AG04450 (cell line): ENCODE results near the gene TFAP2B. TPM values are rescaled to one million over a fixed set of nuclear protein-coding genes. Genes with fewer than 3 reads are reported as not detected.

ENCODE experiments used
- CTCF ChIA-PET: fragments of 300-600, 350-600 bp; formaldehyde crosslinking; extraction: SDS; loops from one replicate; lab custom pipeline; 2022; ENCODE audit warnings: antibody characterized with exemption, inconsistent platforms; lab: Charles Lee
- POLR2A ChIA-PET: fragments of 350-600 bp; formaldehyde crosslinking; extraction: SDS; loops from one replicate; lab custom pipeline; 2021; ENCODE audit warnings: antibody characterized with exemption, inconsistent platforms; lab: Yijun Ruan, JAX
- DNase-seq: peaks from one replicate; pipeline ENCODE4 v3.0.0-alpha.2; 2011; ENCODE audit warnings: low read depth, low spot score
- H3K27ac ChIP-seq: one replicate; pipeline ENCODE4 v1.5.1; 2012; ENCODE audit warnings: low read depth, low read length, control low read depth
- H3K27me3 ChIP-seq: one replicate; pipeline ENCODE4 v1.6.0; 2012; ENCODE audit warnings: low read length; ENCODE audit not compliant: control insufficient read depth, insufficient read depth
- H3K4me3 ChIP-seq: 2 replicates; pipeline ENCODE4 v1.5.1; 2011; ENCODE audit warnings: mild to moderate bottlenecking, low read depth, low read length, control low read depth
- H3K9me3 ChIP-seq: 2 replicates; pipeline ENCODE4 v1.5.1; 2012; ENCODE audit warnings: low read length; ENCODE audit not compliant: control insufficient read depth, insufficient read depth
- polyA plus RNA-seq: library from polyadenylated mRNA; depleted of rRNA; stranded (reverse); fragments of >200 nt; gene quantifications from 2 replicates; pipeline ENCODE4 v1.2.3, GENCODE V29; 2011; rRNA removed
- TF ChIP-seq, protein P1 (sequence below): IDR thresholded peaks from 2 replicates; pipeline ENCODE4 v1.5.1; 2011; ENCODE audit warnings: low read depth, low read length, control low read depth, inconsistent platforms

The TFAP2B gene
- polyA plus RNA-seq, 1 experiment: not detected

GRCh38 chr6:50889935-50890334 lies 71.3 kb downstream of the TFAP2B start:
- Histone ChIP-seq H3K4me3 (no peak overlapping the region), H3K27ac (no peak overlapping the region), H3K27me3 (no peaks in the 10 kb centered on the region), H3K9me3 (no peaks in the 10 kb centered on the region; the same call in 1 of the 2 replicates)
- TF ChIP-seq, protein P1, sequence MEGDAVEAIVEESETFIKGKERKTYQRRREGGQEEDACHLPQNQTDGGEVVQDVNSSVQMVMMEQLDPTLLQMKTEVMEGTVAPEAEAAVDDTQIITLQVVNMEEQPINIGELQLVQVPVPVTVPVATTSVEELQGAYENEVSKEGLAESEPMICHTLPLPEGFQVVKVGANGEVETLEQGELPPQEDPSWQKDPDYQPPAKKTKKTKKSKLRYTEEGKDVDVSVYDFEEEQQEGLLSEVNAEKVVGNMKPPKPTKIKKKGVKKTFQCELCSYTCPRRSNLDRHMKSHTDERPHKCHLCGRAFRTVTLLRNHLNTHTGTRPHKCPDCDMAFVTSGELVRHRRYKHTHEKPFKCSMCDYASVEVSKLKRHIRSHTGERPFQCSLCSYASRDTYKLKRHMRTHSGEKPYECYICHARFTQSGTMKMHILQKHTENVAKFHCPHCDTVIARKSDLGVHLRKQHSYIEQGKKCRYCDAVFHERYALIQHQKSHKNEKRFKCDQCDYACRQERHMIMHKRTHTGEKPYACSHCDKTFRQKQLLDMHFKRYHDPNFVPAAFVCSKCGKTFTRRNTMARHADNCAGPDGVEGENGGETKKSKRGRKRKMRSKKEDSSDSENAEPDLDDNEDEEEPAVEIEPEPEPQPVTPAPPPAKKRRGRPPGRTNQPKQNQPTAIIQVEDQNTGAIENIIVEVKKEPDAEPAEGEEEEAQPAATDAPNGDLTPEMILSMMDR: no peak
- no peak for DNase-seq
- CTCF ChIA-PET: no interaction called here
- POLR2A ChIA-PET: no interaction called here

DNA sequence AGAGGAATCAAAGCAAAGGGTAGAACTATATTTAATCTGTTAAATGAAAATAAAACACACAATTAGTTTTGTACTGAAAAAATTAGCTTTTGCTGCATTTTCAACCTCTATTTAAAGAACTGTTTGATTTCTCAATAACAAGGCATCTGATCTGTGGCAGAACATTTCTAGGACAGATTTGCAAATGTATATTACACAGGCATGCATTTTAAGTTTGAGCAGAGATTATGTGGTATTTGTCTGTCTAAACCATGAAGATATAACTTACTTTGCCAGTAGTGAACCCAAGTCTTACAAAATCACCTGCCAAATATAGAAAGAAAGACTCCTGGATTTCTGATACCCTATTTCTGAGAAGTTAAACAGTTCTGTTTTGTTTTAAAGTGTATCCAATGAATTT lies 71.9 kb downstream of the TFAP2B start:
- Histone ChIP-seq H3K27ac (no peak overlapping the region), H3K9me3 (no peaks in the 10 kb centered on the region; the same call in 1 of the 2 replicates), H3K27me3 (no peaks in the 10 kb centered on the region), H3K4me3 (no peak overlapping the region)
- CTCF ChIA-PET: no interaction called here
- POLR2A ChIA-PET: no interaction called here
- TF ChIP-seq, protein P1: no peak
- no peak for DNase-seq

GRCh38 chr6:50891290-50891689 lies 72.6 kb downstream of the TFAP2B start:
- H3K4me3 ChIP-seq: no peak overlapping the region
- no peak overlapping the region for H3K27ac ChIP-seq
- H3K9me3 ChIP-seq: peaks cover 3% of the 10 kb centered on the region
- POLR2A ChIA-PET: no interaction called here
- TF ChIP-seq, protein P1: no peak
- CTCF ChIA-PET: no interaction called here
- H3K27me3 ChIP-seq: no peaks in the 10 kb centered on the region
- DNase-seq: no peak

Other genes with a start within 250 kb of the TFAP2B start
- gene TFAP2D, start 105.3 kb upstream of the TFAP2B start, polyA plus RNA-seq: not detected in 2 replicates